Measurements from ENCODE around the gene STIL.

STIL gene

GRCh38 chr1:47235241-47235681 is 78.7 kb downstream of the STIL start:
- Histone ChIP-seq H3K27ac (no peak overlapping the region), H3K4me3 (no peak overlapping the region)
- no peak for DNase-seq (ENCODE audit: low spot score)
- TF ChIP-seq, protein P1, sequence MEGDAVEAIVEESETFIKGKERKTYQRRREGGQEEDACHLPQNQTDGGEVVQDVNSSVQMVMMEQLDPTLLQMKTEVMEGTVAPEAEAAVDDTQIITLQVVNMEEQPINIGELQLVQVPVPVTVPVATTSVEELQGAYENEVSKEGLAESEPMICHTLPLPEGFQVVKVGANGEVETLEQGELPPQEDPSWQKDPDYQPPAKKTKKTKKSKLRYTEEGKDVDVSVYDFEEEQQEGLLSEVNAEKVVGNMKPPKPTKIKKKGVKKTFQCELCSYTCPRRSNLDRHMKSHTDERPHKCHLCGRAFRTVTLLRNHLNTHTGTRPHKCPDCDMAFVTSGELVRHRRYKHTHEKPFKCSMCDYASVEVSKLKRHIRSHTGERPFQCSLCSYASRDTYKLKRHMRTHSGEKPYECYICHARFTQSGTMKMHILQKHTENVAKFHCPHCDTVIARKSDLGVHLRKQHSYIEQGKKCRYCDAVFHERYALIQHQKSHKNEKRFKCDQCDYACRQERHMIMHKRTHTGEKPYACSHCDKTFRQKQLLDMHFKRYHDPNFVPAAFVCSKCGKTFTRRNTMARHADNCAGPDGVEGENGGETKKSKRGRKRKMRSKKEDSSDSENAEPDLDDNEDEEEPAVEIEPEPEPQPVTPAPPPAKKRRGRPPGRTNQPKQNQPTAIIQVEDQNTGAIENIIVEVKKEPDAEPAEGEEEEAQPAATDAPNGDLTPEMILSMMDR (IDR thresholded peaks at IDR 0.05) = no peak

DNA sequence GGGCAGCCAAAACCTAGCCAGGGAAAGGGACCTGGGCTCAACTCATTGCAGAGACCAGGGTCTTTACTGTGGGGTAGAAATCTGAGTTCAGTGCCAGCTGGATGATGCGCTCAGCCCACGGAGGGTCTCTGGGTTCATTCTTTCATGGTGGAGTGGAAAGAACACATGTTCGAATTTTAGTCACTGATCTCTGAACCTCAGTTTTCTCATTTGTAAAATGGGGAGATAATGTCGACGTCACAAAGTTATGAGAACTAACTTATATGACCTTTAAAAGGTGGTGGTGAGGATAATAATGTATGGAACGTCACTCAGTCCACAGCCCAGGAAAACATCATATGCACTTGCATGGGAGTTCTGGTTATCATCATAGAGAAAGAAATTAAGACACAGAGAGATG is 80.8 kb downstream of the STIL start:
- TF ChIP-seq, protein P1 (IDR thresholded peaks at IDR 0.05) = no peak
- Histone ChIP-seq H3K27ac (no peak overlapping the region), H3K4me3 (no peak overlapping the region)
- DNase-seq (ENCODE audit: low spot score) = no peak

- TF ChIP-seq, protein P1 (IDR thresholded peaks at IDR 0.05) = no peak
- H3K27ac ChIP-seq = peak within 1 kb of the TSS in 1 of 2 donors; percentile 77
- peak within 1 kb of the TSS; percentile 70 for H3K4me3 ChIP-seq
- no peak for DNase-seq (ENCODE audit: low spot score)
Measured at GRCh38 chr1:47232187-47232874, 81.6 kb downstream of the STIL start, which contains the start of gene TAL1. Gene TAL1, minus strand, starts transcription at chr1:47232225. Its CDS starts 6,337 bp downstream, at chr1:47225888.

DNA sequence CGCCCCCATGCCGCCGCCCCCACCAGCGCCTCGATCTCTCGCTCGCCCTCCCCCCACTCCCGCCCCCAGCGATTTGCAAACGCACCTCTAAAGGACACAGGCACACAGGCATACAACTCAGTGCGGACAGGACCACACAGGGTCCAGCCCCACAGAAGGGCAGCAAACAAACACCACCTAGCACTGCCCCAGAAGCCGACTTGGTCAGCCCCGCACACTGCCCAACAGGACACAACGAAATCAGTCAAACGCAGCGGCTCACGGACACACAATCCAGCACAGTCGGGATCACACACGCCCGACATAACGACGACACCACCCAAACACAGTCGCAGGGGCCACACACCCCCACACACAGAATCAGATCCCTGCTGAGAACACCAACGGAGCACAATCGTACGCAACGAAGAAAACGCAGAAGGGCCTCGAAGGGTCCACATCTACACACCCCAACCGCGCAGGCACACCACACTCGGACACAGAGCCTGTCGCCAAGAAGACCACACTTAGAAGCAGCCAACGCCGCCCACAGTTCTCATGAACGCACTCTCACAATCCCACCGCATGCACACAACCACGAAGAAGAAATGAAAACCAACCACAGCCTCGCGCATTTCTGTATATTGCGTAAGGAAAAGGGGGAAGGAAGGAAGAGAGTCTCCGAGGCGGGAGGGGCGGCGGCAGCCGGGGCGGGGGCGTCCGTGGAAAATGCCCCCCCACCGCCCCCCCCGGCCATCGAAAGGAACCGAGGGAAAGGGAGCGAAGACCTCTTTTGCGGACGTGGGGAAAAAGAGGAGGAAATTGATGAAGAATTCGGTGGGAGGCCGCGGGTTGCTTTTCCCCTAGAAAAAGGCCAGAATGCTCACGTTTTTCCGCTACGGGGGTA is 82.4 kb downstream of the STIL start:
- H3K4me3 ChIP-seq = peak overlapping the region; percentile 70
- TF ChIP-seq, protein P1 (IDR thresholded peaks at IDR 0.05) = no peak
- no peak for DNase-seq (ENCODE audit: low spot score)
- H3K27ac ChIP-seq = peak overlapping the region in 1 of 2 donors; percentile 77

DNA sequence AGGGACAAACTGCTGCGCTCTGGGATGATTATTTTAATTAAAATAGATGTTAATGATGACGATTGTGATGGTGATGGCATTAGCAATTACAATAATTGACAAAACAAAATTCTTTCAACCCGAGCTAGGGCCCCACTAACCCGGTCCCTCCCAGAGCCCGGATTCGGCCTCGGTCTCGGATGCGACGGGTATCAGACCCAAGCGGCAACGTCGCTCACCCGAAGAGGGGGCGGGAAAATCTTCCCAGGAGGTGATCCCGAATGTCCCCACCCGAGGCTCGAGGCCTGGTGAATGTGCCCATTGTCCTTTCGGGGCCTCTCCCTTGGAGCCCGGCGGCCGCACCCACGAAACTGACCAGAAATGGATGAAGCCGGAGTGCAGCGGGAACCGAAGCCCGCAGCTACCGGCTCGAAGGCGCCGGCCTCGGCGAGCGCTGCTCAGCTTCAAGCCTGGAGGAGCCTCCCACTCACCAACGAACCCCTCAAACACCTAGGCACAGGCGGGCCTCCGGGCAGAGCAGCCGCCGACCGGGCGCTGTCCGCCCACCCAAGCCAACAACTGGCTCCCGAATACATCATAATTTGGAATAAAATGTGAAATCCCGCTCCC is 83.2 kb downstream of the STIL start:
- TF ChIP-seq, protein P1 (IDR thresholded peaks at IDR 0.05) = no peak
- peak overlapping the region; percentile 70 for H3K4me3 ChIP-seq
- H3K27ac ChIP-seq = peak overlapping the region in 1 of 2 donors; percentile 77
- no peak for DNase-seq (ENCODE audit: low spot score)

GRCh38 chr1:47229886-47230691 is 83.9 kb downstream of the STIL start:
- Histone ChIP-seq H3K27ac (peak overlapping the region in 1 of 2 donors; percentile 77), H3K4me3 (peak overlapping the region; percentile 70)
- no peak for DNase-seq (ENCODE audit: low spot score)
- TF ChIP-seq, protein P1 (IDR thresholded peaks at IDR 0.05) = no peak
